ENCODE data around the gene HVCN1.

Gene HVCN1

GRCh38 chr12:110638796-110639195 lies 50.1 kb downstream of the HVCN1 start (continued):
- TF ChIP-seq CREB5 (CRISPR knock-in tag; IDR thresholded peaks at IDR 0.05; ENCODE audit: low read depth) (no peak), ZNF565 (CRISPR knock-in tag; conservative IDR thresholded peaks at IDR 0.05; ENCODE audit: low read depth) (no peak), TSHZ2 (CRISPR knock-in tag; IDR thresholded peaks at IDR 0.05) (no peak), ARNTL (CRISPR knock-in tag; IDR thresholded peaks at IDR 0.05; ENCODE audit: borderline replicate concordance, low read depth) (no peak), ZNF70 (CRISPR knock-in tag; IDR thresholded peaks at IDR 0.05) (no peak), ZFP30 (CRISPR knock-in tag; IDR thresholded peaks at IDR 0.05) (no peak)

GRCh38 chr12:110637869-110638441 lies 51.0 kb downstream of the HVCN1 start:
- TF ChIP-seq CSDC2 (CRISPR knock-in tag; IDR thresholded peaks at IDR 0.05) (no peak), OSR1 (CRISPR knock-in tag; IDR thresholded peaks at IDR 0.05) (no peak), RARB (CRISPR knock-in tag; IDR thresholded peaks at IDR 0.05) (no peak), ZC3H10 (CRISPR knock-in tag; IDR thresholded peaks at IDR 0.05) (no peak), ISL1 (CRISPR knock-in tag; IDR thresholded peaks at IDR 0.05) (no peak), ZNF70 (CRISPR knock-in tag; IDR thresholded peaks at IDR 0.05) (no peak), ARNTL (CRISPR knock-in tag; IDR thresholded peaks at IDR 0.05; ENCODE audit: borderline replicate concordance, low read depth) (no peak), GLIS3 (CRISPR knock-in tag; IDR thresholded peaks at IDR 0.05) (no peak), POU6F1 (CRISPR knock-in tag; IDR thresholded peaks at IDR 0.05; ENCODE audit: borderline replicate concordance, low read depth) (no peak), BACH2 (CRISPR knock-in tag; IDR thresholded peaks at IDR 0.05; ENCODE audit: borderline replicate concordance) (no peak), CREB5 (CRISPR knock-in tag; IDR thresholded peaks at IDR 0.05; ENCODE audit: low read depth) (no peak), ESRRG (CRISPR knock-in tag; IDR thresholded peaks at IDR 0.05) (no peak), ZNF8 (CRISPR knock-in tag; IDR thresholded peaks at IDR 0.05) (no peak), PPARA (CRISPR knock-in tag; IDR thresholded peaks at IDR 0.05; ENCODE audit: borderline replicate concordance) (no peak), TSHZ2 (CRISPR knock-in tag; IDR thresholded peaks at IDR 0.05) (no peak), CSRNP3 (CRISPR knock-in tag; IDR thresholded peaks at IDR 0.05) (no peak), TCF4 (CRISPR knock-in tag; IDR thresholded peaks at IDR 0.05; ENCODE audit: borderline replicate concordance) (no peak)
- no peak; the same call in 1 of the 3 replicates for ATAC-seq

Measured in SK-N-SH treated with all-trans-retinoic acid at 6 μM for 48 hours (cell line).